GM20431 (cell line): ENCODE results near the gene AP4B1.

Experiments used
- in situ Hi-C: fragments of 300-500 bp; cut with MseI, MboI; formaldehyde crosslinking; loops from one replicate; pipeline ENCODE4 v1.15.0; 2020; ENCODE audit warnings: low sequenced_read_pairs; ENCODE audit not compliant: unreplicated experiment

Gene AP4B1

GRCh38 chr1:113931451-113931851 is 26.9 kb upstream of the AP4B1 start:
- in situ Hi-C loops, result no loop called here

GRCh38 chr1:113930499-113931161 is 26.0 kb upstream of the AP4B1 start:
- in situ Hi-C loops, result no loop called here

- in situ Hi-C loops, result no loop called here
Observed at GRCh38 chr1:113929750-113930498, 25.3 kb upstream of the AP4B1 start.

GRCh38 chr1:113928941-113929749 is 24.5 kb upstream of the AP4B1 start, which contains the start of gene HIPK1:
Gene HIPK1, plus strand, starts transcription at chr1:113929324.
- in situ Hi-C loops, result no loop called here

- in situ Hi-C loops, result no loop called here
Observed at GRCh38 chr1:113928187-113928930, 23.8 kb upstream of the AP4B1 start.

- in situ Hi-C loops, result no loop called here
Observed at GRCh38 chr1:113924473-113924872, 19.9 kb upstream of the AP4B1 start.

GRCh38 chr1:113922957-113923356 is 18.4 kb upstream of the AP4B1 start:
- in situ Hi-C loops, result no loop called here

- in situ Hi-C loops, result no loop called here
Observed at GRCh38 chr1:113918243-113918642, 13.6 kb upstream of the AP4B1 start.

GRCh38 chr1:113917400-113918082 is 12.9 kb upstream of the AP4B1 start:
- in situ Hi-C loops, result no loop called here

GRCh38 chr1:113916974-113917373 is 12.4 kb upstream of the AP4B1 start:
- in situ Hi-C loops, result no loop called here

- in situ Hi-C loops, result no loop called here
Observed at GRCh38 chr1:113913887-113914664, 9.5 kb upstream of the AP4B1 start.

GRCh38 chr1:113913312-113913668 is 8.7 kb upstream of the AP4B1 start:
- in situ Hi-C loops, result no loop called here

GRCh38 chr1:113912594-113913311 is 8.2 kb upstream of the AP4B1 start:
- in situ Hi-C loops, result no loop called here

GRCh38 chr1:113905435-113905861 is 849 bp upstream of the AP4B1 start:
- in situ Hi-C loops, result loop anchor here (10.0 kb wide), 1 partner anchor 81 kb away; no protein-coding TSS in a partner anchor

- in situ Hi-C loops, result loop anchor here (10.0 kb wide), 1 partner anchor 79 kb away; no protein-coding TSS in a partner anchor
Observed at GRCh38 chr1:113904293-113904673, 316 bp downstream of the AP4B1 start.

- in situ Hi-C loops, result loop anchor here (10.0 kb wide), 1 partner anchor 79 kb away; no protein-coding TSS in a partner anchor
Observed at GRCh38 chr1:113903501-113904292, 902 bp downstream of the AP4B1 start.

- in situ Hi-C loops, result loop anchor here (10.0 kb wide), 1 partner anchor 76 kb away; no protein-coding TSS in a partner anchor
Observed at GRCh38 chr1:113901191-113901590, 3.4 kb downstream of the AP4B1 start.
